HG02938 (cell line): ENCODE measurements around the gene AGAP1.

Source experiments
- ATAC-seq: cut with Tn5 transposase; IDR thresholded peaks from one replicate; pipeline ENCODE4 v1.9.1; 2021; ENCODE audit warnings: mild to moderate bottlenecking, moderate library complexity; ENCODE audit not compliant: unreplicated experiment

The AGAP1 gene

DNA sequence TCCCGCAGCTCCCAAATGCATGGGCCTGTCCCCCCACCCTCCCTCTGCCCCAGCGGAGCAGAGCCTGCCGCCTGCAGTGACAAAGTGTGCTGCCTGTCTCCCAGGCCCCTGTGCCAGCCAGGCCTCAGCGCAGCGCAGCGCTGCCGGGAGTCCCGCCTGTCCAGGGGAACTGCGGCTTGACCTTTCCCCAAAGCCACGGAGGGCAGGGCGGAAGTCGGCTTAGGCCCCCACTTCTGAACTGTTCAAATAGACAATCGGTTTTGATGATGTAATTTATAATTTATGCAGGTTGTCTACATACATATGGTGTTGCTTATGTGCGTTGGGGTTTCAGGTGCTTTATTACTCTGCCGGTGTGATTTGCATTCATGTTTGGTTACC lies 667.2 kb downstream of the AGAP1 start:
- no peak for ATAC-seq

DNA sequence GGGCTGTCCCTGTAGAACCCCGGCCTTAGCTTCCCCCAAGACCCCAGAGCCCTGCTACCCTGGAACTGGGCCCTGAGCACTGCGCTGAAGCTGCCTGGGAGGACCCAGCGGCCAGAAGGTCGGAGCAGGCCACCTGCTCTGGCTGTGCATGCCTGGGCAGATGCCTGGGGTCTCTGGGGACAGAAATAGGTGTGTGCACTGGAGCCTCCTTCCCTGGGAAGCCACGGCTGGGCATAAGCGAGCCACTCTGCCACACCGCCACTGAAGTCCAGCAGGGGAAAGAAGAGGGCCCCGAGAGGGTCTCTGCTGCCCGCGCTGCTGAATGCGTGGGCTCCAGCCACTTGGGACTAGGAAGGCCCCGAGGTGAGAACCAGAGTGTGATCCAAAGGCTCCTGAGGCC lies 667.7 kb downstream of the AGAP1 start:
- no peak for ATAC-seq

DNA sequence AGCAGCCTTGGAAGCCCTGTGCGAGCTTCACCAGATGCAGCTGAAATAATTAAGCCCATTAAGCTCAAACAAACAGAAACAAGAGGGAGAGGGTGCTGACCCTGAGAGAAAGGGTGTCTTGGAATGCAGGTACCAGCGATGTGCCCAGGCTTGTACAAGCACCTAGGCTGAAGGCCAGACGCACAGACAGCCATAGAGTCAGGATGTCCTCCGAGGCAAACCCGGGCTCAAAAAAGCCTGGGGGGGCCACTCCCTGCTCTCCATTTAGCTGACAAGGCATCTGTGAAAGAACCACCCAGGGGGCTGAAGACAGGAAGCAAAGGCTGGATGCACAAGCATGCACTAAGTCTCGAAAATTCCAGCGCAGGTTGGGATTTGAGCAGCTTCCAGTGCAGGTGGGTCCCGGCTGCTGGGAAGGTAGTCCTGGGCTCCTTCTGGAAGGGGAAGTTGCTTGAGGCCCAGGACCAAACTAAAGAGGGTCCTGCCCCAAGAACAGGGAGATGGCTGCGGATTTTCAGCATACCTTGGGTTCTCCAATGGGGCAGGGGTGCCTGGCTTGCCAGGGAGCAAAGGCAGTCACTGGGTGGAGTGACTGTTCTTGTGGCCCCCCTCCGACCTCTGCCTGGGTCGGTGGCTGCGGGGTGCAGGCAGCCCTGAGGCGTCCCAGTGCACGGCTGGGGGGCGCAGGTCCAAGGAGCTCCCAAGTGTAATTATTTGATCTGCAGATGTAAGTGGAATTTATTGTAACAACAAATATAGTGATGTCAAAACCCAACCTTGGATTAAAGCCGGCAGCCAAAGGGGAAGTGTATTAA lies 668.4 kb downstream of the AGAP1 start:
- no peak for ATAC-seq

DNA sequence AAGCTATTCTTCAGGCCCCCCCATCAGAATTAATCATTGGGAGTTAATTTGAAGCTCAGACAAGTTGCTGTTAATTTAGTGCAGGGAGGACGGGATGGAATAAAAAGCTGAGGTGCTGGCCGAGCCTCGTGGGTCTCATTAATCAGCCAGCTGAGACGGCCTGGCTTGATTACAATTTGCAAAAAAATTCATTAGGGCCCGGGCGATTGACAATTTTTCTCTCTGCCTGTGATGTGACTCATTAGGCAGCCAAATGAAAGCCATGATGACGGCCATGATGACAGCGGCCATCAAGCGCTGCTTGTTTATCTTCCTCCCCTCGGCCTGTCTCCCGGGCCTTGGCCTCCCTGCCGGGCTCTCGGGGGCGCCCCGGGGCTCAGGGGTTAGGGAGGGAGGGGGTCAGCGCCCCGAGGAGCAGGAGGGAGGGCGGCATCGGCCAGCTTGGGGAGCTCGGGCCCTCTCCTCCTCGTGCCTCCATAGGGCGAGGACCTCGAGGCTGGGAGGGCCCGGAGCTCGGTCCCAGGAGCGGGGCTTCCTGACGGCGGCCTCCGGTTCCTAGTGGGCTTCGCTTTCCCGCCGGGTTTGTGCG lies 669.1 kb downstream of the AGAP1 start:
- no peak for ATAC-seq

DNA sequence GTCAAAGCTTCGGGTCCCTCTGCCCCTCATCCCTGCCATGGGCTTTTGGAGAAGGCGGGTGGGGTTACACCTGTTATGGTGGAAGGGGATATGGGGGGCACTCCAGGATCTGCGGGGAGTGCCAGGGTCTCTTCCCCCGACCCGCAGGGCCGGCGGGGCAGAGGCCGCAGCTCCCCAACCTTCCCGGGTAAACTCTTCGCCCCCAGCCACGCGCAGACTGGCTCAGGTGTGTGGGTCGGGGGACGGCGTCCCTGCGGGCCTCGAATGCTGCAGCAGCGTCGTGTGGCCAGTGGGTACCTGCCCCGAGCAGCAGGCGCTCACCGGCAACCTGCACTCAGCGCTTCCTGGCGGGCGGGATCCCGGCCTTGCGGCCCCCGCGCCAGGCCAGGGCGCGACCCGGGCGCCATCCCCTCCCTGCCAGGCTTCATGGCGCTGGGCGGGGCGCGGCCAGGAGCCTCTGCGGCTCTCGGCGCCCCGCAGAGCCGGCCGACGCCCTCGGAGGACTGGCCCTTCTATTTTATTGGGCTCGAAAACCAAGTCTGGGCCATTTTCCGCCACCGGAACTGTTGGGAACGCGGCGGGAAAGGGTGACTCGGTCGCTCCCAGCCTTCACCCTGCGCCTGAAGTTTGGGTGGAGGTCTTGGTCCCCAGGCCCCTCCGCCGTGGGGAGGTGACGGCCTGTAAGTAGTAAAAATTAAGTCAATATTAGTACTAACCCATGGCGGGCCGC lies 669.8 kb downstream of the AGAP1 start:
- ATAC-seq = no peak

DNA sequence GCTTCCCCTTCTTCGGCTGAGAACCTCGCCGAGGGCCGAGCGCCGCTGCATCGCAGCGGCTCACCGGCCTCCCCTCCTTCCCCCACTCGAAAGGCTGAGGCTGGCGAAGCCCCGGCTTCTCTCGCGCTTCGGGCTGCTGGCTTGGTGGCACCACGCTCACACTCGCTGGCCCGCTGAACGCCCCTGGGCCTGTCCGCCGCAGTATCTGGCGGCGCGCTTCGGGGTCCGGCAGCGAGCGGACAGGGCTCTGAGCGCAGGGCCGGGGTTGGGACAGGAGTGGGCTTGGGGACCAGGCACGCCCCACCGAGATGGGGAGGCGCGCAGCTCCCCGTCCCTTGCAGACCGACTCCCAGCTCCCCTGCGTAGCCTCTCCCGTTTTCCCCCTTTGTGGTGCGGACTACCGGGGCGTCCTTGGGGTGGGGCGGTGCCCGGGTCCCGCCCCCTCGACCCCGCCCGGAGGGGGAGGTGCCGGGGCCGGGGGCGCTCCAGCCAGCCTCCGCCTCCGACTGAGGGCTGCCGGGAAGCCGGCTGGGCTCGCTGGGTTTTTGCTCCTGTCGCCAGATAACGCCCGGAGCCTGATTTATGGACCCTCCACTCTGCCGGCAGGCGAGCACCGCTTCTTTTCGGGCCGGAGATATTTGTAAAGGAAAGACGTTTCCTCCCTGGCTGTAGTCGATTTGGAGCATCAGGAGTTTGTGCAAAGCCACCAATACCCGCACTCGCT lies 670.5 kb downstream of the AGAP1 start:
- ATAC-seq = no peak

DNA sequence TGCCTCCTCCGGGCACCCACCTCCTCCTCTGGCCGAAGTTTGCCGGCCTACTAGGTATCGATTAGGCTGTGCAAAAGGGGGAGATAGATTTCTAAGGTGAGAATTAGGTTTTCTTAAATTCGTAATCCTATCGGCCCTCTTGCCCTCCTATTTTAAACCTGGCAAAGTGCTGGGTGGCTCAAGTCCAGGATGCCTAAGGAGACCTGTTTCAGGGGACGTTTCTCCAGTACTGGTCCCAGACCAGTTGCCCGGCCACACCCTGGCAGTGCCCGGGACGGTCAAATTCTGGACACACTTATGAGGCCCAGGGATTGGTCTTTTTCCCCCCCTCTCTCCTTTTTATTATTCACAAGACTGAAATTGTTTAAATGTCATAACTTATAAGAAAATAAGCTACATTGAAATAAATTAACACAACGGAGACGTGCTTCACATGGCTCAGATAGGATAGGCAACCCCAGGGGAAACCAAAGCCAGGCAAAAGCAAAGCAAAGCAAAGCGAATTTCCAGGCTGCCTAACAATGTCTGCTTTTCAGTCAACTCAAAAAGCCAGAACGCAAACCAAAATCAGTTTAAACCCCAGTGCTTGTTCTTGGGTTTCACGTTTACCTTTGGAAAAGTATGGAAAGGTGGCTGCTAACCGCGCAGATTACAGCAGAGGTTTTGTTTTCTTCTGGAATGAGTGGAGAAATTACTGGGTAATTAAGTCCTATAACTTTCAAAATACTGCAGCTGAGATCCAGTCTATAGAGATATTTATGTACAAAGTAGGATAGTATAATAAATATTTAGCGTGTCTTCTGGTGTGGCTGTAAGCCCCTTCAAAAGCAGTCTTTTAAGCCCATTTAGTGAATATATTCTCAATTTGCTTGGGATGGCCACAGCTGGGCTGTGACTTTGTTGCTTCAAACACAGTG lies 671.3 kb downstream of the AGAP1 start:
- ATAC-seq = no peak

DNA sequence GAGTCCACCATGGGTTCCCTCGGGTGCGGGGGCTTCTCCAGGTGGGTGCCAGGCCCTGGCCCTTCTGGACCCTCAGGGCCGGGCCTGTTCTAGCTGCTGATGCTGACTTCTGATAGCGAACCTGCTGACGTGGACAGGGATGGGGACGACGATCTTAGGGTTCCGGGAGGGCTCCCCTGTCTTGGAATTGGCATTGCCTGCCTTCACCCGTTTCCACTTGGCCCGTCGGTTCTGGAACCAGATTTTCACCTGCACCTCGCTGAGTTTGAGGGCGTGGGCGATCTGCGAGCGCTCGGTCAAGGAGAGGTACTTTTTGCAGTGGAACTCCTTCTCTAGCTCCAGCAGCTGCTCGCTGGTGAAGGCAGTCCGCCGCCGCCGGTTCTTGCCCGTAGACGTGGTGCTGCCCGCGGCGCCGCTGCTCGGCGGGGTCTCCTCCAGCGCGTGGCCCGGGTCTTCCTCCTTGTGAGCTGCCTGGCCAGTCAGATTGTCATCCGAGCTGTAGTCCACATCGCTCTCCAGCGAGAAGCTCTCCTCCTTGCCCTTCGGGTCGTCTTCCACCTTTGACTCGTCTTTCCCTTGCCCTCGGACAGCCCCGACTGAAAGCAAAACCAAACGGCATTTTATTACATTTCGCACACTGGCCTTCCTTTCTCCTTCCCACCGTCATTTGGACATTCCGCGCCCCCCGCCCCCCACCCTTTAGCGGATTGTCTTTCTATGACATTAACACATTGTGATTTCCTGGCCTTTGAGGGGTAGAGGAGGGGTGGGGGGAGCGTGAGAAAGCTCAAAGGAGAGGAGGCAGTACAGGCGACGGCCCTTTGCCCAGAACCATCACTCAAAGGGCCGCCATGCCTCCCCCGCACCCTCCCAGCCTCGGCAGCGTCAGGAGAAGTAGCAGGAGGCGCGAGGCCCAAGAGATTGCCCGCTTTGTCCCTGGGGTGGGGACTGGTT lies 672.3 kb downstream of the AGAP1 start:
- no peak for ATAC-seq

DNA sequence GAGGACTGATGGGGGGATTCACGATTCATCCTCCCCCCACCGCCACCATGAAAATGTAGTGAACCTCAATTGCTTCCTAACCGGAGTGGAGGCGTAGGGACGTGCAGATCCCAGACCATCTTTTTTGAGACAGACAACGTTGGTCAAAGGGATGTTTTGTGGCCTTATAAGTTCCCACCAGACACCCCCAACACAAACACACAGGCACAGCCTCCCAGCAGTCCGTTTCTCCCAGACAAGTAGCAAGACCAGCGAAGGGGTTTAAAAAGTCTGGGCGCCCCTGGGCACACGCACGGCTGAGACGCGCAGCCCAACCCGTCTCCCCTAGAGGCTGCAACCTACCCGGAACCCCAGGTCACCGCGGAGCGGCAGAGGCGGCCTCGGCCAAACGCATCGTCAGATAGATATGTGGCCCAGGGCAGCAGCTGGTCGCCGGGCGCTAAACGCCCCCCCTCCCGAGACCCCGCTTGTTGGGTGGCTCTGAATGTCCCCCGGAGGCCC lies 673.0 kb downstream of the AGAP1 start:
- no peak for ATAC-seq

DNA sequence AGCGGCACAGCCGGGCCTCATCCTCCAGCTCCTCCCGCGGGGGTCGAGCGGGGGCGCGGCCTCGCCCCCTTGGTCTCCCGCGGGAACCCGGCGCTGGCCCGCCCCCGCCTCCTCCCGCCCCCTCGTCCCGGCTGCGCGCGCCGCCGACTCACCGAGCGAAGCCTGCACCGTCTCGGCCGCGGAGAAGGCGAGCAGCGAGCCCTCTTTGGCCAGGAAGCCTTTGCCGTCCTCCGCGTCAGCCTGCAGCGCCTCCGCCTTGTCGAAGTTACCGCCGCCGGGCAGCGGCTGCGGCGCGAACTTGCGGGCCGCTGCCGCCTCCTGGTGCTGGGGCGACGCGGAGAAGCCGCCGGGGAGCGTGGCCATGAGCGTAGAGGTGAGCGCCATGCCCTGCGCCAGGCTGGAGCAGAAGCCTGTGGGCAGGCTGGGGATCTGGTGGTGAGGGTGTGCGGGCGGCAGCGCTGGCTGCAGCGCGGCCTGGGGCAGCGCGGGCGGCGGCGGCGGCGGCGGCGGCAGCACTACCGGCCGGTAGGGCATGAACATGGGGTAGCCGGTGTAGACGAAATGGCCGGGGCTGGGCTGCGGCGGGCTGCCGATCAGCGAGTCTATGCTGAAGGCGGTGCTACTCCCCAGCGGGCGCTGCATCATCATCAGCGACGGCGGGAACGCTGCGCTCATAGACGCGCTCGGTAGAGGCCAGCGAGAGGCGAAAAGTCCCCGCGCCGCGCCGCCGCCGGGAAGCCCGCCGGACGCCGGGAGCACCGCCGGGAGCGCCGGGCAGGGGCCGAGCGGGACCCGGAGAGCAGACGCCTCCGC lies 673.7 kb downstream of the AGAP1 start:
- ATAC-seq = no peak

DNA sequence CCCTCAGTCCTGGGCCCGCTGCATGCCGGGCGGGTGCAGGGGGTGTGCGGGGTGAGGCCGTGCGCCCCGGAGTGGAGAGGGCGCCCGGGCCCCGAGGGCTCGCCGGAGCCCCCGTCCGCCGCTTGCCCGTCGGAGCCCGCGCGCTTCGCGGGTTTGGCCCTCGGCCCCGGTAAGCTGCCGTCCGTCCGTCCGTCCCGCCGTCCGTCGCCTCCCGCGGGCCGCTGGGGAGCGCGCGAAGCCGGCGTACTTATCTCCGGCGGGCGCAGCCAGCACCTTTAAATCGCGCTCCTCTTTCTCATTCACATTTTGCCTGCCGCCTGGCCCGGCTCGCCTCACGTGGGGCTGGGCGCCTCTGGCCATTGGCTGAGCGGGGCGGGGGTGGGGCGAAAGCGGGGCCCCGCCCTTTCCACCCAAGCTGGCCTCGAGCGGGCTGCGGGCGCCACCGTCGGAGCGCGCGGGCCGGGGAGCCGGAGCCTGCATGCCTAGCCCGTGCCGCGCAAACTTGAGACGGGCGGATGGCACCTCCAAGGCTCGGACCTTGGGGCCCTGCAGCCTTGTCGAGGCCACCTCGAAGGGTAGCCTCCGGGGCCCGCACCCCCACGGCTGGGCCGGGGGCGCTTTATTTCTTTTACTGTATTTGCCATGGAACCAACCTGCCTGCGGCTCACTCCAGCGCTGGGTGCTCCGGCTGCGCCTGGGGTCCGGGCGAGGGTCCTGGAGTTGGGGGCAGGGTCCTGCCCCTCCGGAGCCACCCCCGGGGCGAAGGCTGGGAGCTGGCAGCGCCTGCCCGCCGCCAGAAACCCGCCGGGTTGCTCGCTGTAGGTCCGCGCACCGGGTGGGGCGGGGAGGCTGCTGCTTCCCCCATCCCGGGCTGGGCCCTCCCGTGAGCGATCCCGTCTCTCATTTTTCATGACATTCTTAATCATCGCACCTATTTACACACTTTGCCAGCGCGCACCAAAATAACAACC lies 674.6 kb downstream of the AGAP1 start, which contains the start of gene GBX2:
GBX2 (minus strand) TSS at position 277 of the 971 bp plus-strand sequence. CDS start 415 bp downstream, outside the sequence.
- no peak for ATAC-seq

DNA sequence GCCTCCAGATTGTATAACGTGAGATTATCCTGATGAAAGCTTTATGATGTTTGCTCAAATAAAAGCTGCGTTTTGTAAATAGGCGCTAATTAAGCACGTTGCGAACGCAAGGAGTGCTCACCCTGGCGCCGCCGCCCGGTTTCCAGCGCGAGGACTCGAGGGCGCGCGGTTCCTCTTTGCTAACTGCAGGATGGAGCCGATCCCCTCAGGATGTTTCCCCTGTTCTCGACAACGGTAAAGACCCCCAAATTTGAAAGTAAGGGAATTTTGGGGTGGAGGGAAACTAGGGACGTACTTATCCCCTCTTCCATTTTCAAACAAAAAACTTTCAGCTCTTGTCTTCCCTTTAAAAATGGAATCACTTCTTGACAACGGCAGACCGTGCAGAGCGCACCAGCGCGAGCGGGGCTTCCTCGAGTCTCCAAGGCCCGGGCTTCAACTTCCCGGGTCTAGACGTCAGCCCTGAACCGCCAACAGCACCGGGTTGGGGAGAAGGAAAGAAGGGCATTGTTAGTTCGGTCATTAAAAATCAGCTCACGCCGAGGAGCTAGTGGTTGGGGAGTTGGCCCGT lies 675.4 kb downstream of the AGAP1 start:
- no peak for ATAC-seq

DNA sequence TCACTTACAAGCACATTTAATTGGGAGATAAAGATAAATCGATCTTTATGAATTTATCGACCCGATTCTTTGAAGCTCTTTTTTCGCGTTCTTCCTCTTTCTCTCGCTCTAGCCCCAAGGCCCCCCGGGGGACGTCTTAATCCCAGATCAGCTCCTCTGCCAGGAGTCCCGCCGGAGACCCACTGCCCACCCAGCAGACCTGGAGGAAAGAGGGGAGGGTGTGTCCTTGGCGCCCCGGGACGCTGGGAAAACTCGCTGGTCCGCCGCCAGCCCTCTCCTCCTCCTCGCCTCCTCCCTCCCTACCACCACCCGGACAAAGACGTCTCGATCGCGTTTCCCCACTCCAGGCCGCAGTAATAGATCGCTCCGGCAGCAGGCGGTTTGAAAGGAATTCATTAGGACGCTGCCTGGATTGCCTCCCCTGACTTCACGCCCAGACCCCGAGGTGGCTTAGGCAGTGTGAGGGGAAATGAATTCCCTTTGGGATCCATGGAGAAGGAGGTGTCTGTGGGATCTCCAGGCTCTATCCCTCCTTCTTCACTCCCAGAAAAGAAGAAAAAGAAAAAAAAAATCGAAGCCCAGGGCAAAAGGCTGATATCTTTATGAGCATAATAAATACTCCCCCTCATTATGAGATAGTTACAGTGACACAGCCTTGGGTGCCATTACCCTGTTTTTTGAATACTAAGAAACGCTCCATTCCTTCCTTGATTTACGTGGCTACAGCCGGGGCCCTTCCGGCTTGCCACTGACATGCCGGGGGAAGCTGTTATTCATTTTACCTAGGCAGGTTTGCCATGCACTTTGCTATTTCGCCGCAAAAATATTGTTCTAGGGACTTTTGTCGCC lies 676.1 kb downstream of the AGAP1 start:
- no peak for ATAC-seq

DNA sequence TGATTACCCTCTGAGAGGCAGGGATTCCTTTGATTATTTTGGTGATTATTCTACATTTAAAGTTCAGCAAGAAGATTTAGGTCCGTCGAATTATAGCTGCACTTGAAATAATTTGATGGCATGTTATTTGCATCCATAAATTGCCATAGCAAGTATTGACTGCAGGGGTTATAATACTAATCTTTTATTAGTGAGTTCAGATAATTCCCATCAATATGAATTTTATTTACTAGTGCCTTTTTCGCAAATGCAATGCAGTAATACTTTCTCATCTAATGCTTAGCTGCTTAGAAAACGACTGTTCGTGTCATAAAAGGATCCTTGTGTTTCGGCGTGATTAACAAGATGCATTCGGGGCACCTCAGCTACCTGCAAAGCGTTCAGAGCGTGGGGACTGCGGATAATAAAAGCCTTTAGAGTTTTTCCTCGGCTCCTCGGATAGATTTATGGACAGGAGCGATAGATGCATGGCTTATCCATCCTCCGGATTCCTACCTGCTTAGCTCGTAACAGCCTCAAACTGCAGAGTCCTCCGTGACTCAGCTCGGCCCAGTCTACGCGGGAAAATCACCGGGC lies 676.8 kb downstream of the AGAP1 start:
- ATAC-seq = no peak

DNA sequence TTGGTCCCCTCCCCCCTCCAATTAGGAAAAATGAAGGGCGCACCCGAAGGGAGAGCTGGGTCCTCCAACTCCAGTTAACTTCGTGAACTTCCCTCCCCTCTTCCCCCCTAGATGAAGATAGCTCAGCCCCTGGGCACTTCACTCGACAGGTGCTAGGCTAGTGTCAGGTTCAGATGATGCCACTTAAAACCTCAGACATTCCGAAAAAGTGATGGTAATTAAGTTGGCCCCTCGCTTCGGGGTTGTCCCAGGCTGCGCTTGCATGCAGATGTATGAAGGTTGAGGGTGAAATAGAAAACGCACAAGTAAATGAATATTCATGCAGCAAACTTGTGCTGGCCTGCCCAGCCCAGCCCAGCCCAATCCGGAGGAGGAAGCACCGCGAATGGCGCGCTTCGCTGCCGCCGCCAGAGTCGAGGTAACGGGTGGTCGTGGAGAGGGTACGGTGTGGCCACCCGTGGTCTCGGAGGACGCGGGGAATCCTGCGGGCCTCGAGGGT lies 677.4 kb downstream of the AGAP1 start:
- ATAC-seq = no peak
